ENCODE results near the gene PRPF6. TPM values are rescaled to one million over a fixed set of nuclear protein-coding genes. Genes with fewer than 3 reads are reported as not detected.

Gene PRPF6
- total RNA-seq, 4 donors from 2014 or later: 28.5 to 73.0 (median 69.6) TPM

DNA sequence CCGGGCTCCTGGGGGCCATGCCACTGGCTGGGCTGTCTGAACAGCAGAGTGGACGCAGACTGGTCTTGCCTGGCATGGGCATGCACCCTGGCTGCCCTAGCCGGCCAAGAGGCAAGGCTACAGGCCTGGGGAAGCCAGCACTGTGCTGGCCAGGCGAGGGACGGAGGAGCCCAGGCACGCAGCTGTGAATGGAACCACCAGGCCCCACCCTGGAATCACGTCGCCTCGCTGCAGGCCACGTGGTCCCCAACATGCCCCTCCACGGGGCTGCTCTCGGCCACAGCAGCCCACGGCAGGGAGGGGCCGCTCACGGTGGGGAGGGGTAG, 28.8 kb upstream of the PRPF6 start:
- no peak for DNase-seq
- H3K4me1 ChIP-seq: peaks cover 13 to 38% of the 10 kb centered on the region in 2 donors
- no peaks in the 10 kb centered on the region for H3K36me3 ChIP-seq
- no peaks in the 10 kb centered on the region for H3K27me3 ChIP-seq
- TF ChIP-seq POLR2A (IDR thresholded peaks at IDR 0.05) (no peak), CTCF (IDR thresholded peaks at IDR 0.05) (no peak)
- H3K9me3 ChIP-seq: no peaks in the 10 kb centered on the region
- H3K27ac ChIP-seq: peak overlapping the region; percentile 89 to 98
- no peak overlapping the region for H3K4me3 ChIP-seq
- intact Hi-C loops (cut with DNase I; ENCODE audit: low total_unique reads): no loop called here

DNA sequence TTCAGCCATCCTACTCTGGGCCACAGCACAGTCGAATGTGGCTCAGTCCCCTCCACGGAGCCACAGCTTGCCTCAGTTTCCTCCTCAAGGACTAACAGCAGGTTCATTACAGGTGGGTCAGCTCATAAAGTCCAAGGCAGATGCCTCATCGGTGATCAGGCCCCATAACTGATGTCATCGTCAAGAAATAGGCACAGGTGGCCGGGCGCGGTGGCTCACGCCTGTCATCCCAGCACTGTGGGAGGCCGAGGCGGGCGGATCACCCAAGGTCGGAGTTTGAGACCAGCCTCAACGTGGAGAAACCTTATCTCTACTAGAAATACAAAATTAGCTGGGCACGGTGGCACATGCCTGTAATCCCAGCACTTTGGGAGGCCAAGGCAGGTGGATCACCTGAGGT, 28.2 kb upstream of the PRPF6 start:
- Histone ChIP-seq H3K27me3 (no peaks in the 10 kb centered on the region), H3K4me1 (peaks cover 13 to 43% of the 10 kb centered on the region in 2 donors), H3K9me3 (no peaks in the 10 kb centered on the region), H3K4me3 (no peak overlapping the region), H3K36me3 (no peaks in the 10 kb centered on the region), H3K27ac (no peak overlapping the region)
- DNase-seq: no peak
- TF ChIP-seq POLR2A (IDR thresholded peaks at IDR 0.05) (no peak), CTCF (IDR thresholded peaks at IDR 0.05) (no peak)
- intact Hi-C loops (cut with DNase I; ENCODE audit: low total_unique reads): no loop called here

GRCh38 chr20:63953764-63954429, 27.0 kb upstream of the PRPF6 start:
- DNase-seq: no peak
- Histone ChIP-seq H3K27ac (no peak overlapping the region), H3K4me1 (peaks cover 9 to 41% of the 10 kb centered on the region in 2 donors), H3K27me3 (no peaks in the 10 kb centered on the region), H3K9me3 (no peaks in the 10 kb centered on the region), H3K4me3 (no peak overlapping the region), H3K36me3 (no peaks in the 10 kb centered on the region)
- intact Hi-C loops (cut with DNase I; ENCODE audit: low total_unique reads): no loop called here
- no peak for TF ChIP-seq CTCF (IDR thresholded peaks at IDR 0.05)
- TF ChIP-seq POLR2A (IDR thresholded peaks at IDR 0.05): no peak

- H3K4me1 ChIP-seq: peaks cover 9 to 29% of the 10 kb centered on the region in 2 donors
- no peaks in the 10 kb centered on the region for H3K36me3 ChIP-seq
- intact Hi-C loops (cut with DNase I; ENCODE audit: low total_unique reads): no loop called here
- peak; percentile 28 to 41 (median 30) for TF ChIP-seq CTCF (IDR thresholded peaks at IDR 0.05)
- no peak for TF ChIP-seq POLR2A (IDR thresholded peaks at IDR 0.05)
- no peaks in the 10 kb centered on the region for H3K27me3 ChIP-seq
- DNase-seq: no peak
- peak overlapping the region; percentile 85 to 91 for H3K27ac ChIP-seq
- H3K9me3 ChIP-seq: no peaks in the 10 kb centered on the region
- peak overlapping the region; percentile 72 to 98 for H3K4me3 ChIP-seq
Observed at GRCh38 chr20:63955281-63955826, 25.6 kb upstream of the PRPF6 start.

- Histone ChIP-seq H3K9me3 (no peaks in the 10 kb centered on the region), H3K27ac (peak within 1 kb of the TSS; percentile 85 to 91), H3K36me3 (no peaks in the 10 kb centered on the region), H3K4me1 (peaks cover 9 to 22% of the 10 kb centered on the region in 2 donors), H3K4me3 (peak within 1 kb of the TSS; percentile 72 to 98), H3K27me3 (no peaks in the 10 kb centered on the region)
- TF ChIP-seq CTCF (IDR thresholded peaks at IDR 0.05): peak in 3 of 4 experiments; percentile 1 to 28 (median 14)
- TF ChIP-seq POLR2A (IDR thresholded peaks at IDR 0.05): peak; percentile 76 to 83
- intact Hi-C loops (cut with DNase I; ENCODE audit: low total_unique reads): no loop called here
- peak; percentile 90 to 93 for DNase-seq
Observed at GRCh38 chr20:63955827-63956663, 24.9 kb upstream of the PRPF6 start, which contains the start of gene UCKL1. UCKL1 (minus strand) TSS chr20:63956416; CDS start chr20:63956372, 44 bp downstream.
